Measurements from ENCODE around the gene PARD3B. TPM values are rescaled to one million over a fixed set of nuclear protein-coding genes. Genes with fewer than 3 reads are reported as not detected.

PARD3B gene
- total RNA-seq, 1 donor from 2014 or later: 0.66 TPM

GRCh38 chr2:204842068-204842467 lies 296.8 kb downstream of the PARD3B start:
- Mint-ChIP-seq H3K27me3 (ENCODE audit: unreplicated experiment) (no peaks in the 10 kb centered on the region), H3K4me1 (ENCODE audit: low read depth, unreplicated experiment) (peaks cover 3% of the 10 kb centered on the region), H3K9me3 (ENCODE audit: unreplicated experiment) (no peaks in the 10 kb centered on the region), H3K36me3 (ENCODE audit: unreplicated experiment) (no peaks in the 10 kb centered on the region), H3K27ac (ENCODE audit: unreplicated experiment) (no peak overlapping the region), H3K4me3 (ENCODE audit: unreplicated experiment) (no peak overlapping the region)
- TF ChIP-seq CTCF (IDR thresholded peaks at IDR 0.05; ENCODE audit: partially characterized antibody, unreplicated experiment): no peak
- no peak for DNase-seq

- Mint-ChIP-seq H3K36me3 (ENCODE audit: unreplicated experiment) (no peaks in the 10 kb centered on the region), H3K27me3 (ENCODE audit: unreplicated experiment) (no peaks in the 10 kb centered on the region), H3K9me3 (ENCODE audit: unreplicated experiment) (no peaks in the 10 kb centered on the region), H3K4me3 (ENCODE audit: unreplicated experiment) (no peak overlapping the region), H3K27ac (ENCODE audit: unreplicated experiment) (no peak overlapping the region), H3K4me1 (ENCODE audit: low read depth, unreplicated experiment) (peaks cover 3% of the 10 kb centered on the region)
- TF ChIP-seq CTCF (IDR thresholded peaks at IDR 0.05; ENCODE audit: partially characterized antibody, unreplicated experiment): no peak
- DNase-seq: no peak
These were observed 297.6 kb downstream of the PARD3B start for GRCh38 chr2:204842661-204843485.

- H3K36me3 Mint-ChIP-seq (ENCODE audit: unreplicated experiment): no peaks in the 10 kb centered on the region
- no peaks in the 10 kb centered on the region for H3K27me3 Mint-ChIP-seq (ENCODE audit: unreplicated experiment)
- H3K4me1 Mint-ChIP-seq (ENCODE audit: low read depth, unreplicated experiment): peaks cover 3% of the 10 kb centered on the region
- TF ChIP-seq CTCF (IDR thresholded peaks at IDR 0.05; ENCODE audit: partially characterized antibody, unreplicated experiment): no peak
- H3K9me3 Mint-ChIP-seq (ENCODE audit: unreplicated experiment): no peaks in the 10 kb centered on the region
- H3K4me3 Mint-ChIP-seq (ENCODE audit: unreplicated experiment): no peak overlapping the region
- DNase-seq: no peak
- H3K27ac Mint-ChIP-seq (ENCODE audit: unreplicated experiment): no peak overlapping the region
These were observed 301.2 kb downstream of the PARD3B start for GRCh38 chr2:204846471-204846870.

GRCh38 chr2:204849892-204850291 lies 304.6 kb downstream of the PARD3B start:
- no peak for DNase-seq
- Mint-ChIP-seq H3K27me3 (ENCODE audit: unreplicated experiment) (no peaks in the 10 kb centered on the region), H3K9me3 (ENCODE audit: unreplicated experiment) (no peaks in the 10 kb centered on the region), H3K4me3 (ENCODE audit: unreplicated experiment) (no peak overlapping the region), H3K27ac (ENCODE audit: unreplicated experiment) (no peak overlapping the region), H3K36me3 (ENCODE audit: unreplicated experiment) (no peaks in the 10 kb centered on the region), H3K4me1 (ENCODE audit: low read depth, unreplicated experiment) (no peaks in the 10 kb centered on the region)
- TF ChIP-seq CTCF (IDR thresholded peaks at IDR 0.05; ENCODE audit: partially characterized antibody, unreplicated experiment): no peak

- Mint-ChIP-seq H3K27me3 (ENCODE audit: unreplicated experiment) (no peaks in the 10 kb centered on the region), H3K4me3 (ENCODE audit: unreplicated experiment) (no peak overlapping the region), H3K4me1 (ENCODE audit: low read depth, unreplicated experiment) (no peaks in the 10 kb centered on the region), H3K9me3 (ENCODE audit: unreplicated experiment) (no peaks in the 10 kb centered on the region), H3K36me3 (ENCODE audit: unreplicated experiment) (peaks cover 1% of the 10 kb centered on the region), H3K27ac (ENCODE audit: unreplicated experiment) (no peak overlapping the region)
- DNase-seq: no peak
- no peak for TF ChIP-seq CTCF (IDR thresholded peaks at IDR 0.05; ENCODE audit: partially characterized antibody, unreplicated experiment)
These were observed 305.3 kb downstream of the PARD3B start for GRCh38 chr2:204850581-204850980.
